HuH-7 (cell line): ENCODE results near the gene UBTD2.
A peak's percentile ranks its signal among the peaks of the same experiment; 100 is the strongest.

Experiments used
- DNase-seq: peaks from one replicate; pipeline ENCODE4 v3.0.0; 2011; ENCODE audit warnings: low spot score

The UBTD2 gene

DNA sequence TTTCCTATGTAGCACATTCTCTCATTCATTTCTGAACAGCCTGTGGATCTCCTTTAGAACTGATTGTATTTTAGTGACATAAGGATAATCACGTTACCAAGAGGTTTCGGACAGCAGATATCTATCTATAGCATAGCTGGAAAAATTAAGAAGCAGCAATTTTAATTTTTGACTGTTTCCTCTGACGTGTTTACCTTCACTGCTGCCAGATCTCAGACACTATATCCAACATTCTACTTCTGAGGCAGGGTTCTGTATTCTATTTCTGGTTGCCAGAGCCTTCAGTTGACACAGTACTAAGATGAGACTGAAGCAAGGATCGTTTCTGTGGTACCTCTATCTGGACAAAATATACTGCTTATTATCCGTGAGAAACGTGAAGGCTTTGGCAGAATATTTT, 89.7 kb downstream of the UBTD2 start, which contains the start of gene EFCAB9:
EFCAB9 (plus strand) TSS at position 301 of the 400 bp plus-strand sequence; CDS start at position 302, 1 bp downstream.
- no peak for DNase-seq

DNA sequence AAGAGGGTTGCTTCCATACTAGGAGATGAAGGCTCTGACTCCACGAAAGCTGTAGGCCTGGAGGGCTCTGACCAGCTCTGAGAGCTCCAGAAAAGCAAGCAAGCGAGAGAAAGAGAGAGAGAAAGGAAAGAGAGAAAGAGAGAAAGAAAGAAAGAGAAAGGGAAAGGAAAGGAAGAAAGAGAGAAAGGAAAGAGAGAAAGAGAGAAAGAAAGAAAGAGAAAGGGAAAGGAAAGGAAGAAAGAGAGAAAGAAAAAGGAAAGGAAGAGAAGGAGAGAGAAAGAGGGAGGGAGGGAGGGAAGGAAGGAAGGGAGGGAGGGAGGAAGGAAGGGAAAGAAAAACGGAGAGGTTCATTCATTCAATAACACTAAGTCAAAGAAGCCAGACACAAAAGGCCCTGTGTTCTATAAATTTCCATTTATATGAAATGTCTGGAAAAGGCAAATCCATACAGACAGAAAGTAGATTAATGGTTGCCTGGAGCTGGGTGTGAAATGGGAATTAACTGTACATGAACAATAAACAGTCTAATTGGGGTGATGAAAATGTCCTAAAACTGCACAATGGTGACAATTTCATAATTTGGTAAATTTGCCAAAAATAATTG, 93.8 kb downstream of the UBTD2 start:
- no peak for DNase-seq

DNA sequence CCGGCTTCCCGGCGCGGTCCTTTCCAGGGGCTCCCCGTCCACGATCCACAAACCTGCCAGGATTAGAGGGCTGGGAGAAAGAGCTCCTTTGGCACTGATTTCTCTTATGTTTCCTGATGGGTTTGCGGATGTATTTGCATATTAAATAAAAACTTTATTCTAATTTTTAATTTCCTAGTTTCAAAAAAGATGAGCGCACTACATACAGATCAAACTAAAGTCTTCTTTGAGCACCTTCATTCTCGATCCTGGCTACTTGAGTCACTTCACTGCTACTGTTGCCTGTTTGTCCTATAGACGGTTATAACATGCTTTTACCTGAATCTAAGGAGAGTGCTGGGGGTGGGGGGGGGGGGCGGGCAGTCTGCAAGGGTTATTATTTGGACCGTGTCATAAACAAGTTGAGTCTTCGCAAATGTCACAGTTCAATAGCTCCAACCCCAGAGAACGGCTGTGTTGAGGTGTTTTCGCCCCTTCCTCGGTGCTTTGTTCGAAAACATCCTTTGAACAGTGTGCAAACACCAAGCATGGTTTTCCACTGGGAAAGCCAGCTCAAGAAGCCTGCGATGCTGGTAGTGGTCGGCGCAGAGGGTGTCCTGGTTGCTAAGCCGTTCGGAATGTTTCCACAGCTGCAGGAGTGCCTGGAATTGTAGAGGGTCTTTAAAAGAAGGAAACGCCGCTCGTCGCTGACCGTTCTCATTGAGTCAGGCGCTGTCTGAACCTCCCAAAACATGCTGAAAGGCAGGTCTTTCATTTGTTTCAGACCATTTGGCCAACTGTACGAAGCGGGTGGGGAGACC, 94.5 kb downstream of the UBTD2 start:
- no peak for DNase-seq

DNA sequence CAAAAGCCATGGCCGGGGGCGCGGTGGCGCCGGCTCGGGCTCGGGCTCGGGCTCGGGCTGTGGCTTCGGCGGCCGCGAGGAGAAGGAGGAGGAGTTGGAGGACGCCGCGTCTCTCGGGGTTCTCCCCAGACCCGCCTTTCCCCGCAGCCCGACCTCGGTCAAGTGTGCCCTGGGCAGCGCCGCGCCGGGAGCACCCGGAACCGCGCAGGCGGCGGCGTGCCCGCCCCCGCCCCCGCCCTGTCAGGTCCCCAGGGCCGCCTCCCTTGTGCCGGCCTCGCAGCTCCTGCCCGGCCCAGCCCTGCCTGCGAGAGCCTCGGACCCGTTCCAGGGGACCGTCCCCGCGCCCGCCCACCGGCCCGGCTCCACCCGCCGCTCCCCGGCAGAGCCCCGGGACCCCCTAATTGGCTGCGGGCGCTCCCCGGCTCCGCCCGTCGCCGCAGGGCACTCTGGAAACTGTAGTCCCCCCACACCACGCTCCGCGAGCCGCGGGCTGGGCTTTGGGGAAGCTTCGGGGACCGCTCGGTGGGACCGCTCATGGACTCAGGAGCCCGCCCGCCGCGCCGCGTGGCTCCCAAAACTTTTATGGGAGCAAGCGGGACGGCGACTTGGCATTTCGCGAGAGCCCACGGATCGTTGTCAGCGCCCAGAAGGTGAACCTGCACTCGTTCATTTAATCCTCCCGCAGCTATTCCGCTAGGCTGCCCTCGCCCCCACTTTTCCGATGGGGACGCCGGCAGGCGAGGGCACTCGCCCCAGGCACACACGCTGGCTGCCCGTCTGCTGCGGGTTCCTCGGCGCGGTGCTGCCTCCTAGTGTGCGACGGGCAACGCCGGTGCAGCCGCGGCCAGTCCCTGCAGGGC, 95.3 kb downstream of the UBTD2 start, which contains the start of gene STK10:
STK10 (minus strand) TSS at position 192 of the 860 bp plus-strand sequence; CDS start at position 10, 182 bp downstream.
- peak; percentile 90 for DNase-seq

DNA sequence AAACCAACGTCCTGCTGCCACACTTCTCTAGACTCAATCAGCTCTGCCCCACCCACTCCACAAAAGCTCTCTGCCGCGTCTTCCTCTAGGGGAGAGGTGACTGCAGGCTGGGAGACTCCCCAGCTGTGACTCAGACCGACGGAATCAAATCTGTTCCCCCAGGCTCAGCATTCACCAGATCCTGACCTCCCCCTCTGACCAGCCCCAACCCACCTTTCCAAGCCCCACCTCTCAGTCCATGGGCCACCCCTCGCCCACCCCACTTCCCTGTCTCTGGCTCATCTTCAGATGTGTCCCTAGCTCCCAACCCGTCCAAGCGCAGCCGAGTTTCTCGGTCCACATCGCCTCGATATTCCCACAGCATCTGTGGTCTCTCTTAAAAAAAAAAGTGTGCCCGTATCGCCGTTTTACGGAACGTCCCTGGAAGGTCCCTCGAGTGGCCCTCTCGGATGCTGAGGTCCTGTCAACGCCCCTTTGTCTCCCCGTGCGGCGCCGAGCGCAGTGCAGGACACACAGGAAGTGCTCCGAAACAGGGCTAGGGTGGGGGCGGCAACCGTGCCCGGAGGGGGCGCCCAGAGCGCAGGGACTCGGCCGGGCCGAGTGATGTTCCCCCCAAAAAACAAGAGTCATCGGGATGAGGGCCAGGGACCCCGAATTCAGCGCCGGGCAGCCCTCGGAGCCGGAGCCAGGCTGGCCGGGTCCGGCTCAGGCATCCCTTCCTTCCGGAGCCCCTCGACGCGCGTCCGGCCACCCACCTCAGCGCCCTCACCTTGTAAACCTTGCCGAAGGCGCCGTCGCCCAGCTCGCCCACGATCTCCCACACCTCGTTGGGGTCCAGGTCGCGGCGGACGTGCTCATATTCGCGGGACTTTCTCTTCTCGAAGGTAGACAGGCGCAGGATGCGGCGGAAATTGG, 96.2 kb downstream of the UBTD2 start:
- DNase-seq: peak; percentile 57

DNA sequence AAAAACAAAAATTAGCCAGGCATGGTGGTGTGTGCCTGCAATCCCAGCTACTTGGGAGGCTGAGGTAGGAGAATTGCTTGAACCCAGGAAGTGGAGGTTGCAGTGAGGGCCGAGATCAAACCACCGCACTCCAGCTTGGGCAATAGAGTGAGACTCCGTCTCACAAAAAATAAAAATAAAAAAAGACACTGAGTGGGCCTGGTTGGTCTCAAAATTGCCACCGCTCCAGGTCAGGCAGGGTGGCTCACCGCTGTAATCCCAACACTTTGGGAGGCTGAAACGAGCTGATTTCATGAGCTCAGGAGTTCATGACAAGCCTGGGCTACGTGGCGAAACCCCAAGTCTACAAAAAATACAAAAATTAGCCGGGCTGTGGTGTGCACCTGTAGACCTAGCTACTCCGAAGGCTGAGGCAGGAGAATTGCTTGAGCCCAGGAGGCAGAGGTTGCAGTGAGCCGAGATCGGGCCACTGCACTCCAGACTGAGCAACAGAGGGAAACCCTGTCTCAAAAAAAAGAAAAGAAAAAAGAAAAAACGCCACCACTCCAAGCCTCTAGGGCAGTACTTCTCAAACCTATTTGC, 97.4 kb downstream of the UBTD2 start:
- no peak for DNase-seq

DNA sequence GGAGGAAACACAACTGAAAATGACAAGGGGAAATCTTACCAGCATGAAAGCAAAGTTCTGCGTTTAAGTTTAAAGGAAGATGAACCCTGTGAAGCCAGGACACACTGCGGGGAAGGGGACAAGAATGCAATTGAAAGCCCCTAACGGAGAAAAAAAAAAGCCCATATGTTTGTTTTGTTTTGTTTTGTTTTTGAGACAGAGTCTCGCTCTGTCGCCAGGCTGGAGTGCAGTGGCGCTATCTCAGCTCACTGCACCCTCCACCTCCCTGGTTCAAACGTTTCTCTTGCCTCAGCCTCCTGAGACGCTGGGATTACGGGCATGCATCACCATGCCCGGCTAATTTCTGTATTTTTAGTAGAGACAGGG, 98.5 kb downstream of the UBTD2 start:
- no peak for DNase-seq

DNA sequence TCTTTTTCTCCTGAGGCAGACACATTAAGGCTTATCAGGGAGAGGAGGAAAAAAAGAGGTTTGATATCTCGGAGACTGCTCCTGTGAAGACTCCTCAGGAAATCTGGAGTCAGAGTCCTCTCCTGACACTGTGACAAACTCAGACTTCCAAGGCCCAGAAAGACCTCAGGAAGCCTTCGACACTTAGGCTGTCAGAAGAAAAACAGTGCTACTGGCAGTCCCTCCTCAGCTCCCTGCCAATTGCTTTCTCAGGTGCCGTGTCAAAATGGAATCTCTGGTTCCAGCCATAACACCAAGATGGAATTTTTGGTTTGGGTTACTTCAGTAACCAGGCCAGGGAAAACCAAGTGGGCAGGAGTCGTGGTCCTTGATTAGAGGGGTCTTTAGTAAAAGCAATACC, 99.7 kb downstream of the UBTD2 start:
- no peak for DNase-seq

DNA sequence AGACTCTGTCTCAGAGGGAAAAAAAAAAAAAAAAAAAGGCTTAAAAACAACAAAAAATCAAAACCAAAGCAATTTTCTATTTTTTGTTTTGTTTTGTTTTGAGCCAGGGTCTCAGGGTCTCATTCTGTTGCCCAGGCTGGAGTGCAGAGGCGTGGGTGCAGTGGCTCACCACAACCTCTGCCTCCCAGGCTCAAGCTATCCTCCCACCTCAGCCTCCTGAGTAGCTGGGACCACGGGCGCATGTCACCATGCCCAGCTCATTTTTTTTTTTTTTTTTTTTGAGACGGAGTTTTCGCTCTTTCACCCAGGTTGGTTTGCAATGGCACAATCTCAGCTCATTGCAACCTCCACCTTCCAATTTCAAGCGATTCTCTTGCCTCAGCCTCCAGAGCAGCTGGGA, 101.3 kb downstream of the UBTD2 start:
- DNase-seq: no peak

DNA sequence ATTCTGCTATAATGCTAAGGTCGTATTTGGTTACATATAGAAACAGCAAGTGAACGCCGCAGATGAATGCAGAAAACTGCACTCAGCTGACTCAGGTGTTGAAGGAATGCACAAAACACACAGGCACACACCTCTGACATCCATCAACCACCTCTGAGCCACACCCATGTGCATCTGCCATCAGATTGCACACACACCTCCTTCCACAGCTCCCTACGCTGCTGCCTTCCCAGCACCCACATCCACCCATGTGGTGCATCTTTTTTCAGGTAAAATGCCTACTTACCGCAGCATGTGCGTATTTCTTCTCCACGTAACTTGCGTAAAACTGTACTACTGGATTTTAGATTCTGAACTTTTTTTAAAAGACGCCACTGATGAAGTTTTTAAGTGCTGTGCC, 102.6 kb downstream of the UBTD2 start:
- DNase-seq: no peak

DNA sequence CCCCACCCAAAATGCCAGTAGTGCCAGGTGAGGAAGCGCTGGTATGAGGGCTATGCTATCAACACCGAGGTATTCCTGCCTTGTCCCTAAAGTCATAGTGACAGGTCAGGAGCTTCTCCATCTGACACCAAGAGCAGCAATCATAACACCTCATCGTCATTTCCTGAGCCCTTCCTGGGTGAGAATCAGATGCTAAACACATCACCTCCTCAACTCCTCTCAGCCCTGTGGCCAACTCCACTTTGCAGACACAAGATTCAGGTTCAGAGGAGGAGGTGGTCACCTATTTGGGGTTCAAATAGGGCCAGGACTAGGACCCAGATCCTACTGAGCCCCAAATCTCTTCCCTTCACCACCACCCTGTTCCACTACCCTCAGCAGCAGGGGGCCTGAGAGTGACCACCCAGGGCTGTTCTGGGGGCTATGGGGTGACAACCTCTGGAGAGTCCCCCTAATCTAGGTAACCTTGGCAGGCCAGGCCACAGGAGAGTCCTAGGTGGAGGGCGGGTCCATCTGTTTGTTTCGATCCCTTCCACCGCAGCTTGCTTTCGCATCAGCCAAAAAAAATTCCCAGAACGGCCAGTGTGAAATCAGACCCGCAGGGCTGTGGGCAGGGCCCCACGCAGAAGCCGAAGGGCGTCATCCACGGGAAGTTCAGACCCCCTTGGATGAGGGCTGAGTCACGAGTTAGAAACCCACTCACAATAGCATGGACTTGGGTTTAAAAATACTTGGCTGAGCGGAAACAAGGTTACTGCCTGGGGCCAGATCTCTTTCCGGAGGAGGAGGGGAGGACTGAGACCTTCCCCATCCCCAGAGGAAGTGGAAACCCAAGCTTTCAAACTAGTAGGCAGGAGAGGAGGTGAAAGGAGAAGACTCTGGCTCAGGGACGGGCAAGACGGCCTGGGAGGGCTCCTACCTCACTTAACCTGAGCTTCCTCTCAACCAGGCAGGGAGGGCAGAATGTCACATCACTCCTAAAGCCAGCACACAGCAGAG, 104.3 kb downstream of the UBTD2 start:
- no peak for DNase-seq

DNA sequence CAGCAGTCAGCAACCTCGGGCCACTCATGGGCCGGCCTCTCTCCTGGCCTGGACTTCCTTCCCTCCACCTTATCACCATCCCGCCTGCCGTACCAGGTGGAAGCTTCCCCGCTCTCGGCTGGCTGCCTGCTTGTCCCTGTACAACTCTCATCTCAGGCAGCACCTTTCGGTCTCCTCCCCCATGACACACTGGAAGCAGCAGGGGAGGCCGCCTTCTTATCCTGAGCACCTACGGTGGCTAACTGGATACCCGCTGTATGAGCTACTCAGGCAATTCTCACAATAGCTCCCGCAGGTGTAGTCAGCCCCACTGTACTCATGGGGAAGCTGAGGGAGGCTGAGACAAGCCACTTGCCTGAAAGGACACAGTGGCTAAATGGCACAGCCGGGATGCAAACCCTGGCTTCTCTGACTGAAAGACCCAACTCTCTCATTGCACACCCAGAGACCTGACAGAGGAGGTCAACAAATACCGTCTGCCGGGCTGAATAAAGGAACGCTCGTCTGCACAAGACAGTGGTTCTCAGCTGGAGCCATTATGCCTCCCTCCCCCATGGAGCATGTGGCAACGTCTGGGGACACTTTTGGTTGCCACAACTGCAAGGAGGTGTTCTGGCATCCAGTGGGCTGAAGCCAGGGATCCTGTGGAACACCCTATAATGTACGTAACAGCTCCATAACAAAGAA, 105.1 kb downstream of the UBTD2 start:
- no peak for DNase-seq

DNA sequence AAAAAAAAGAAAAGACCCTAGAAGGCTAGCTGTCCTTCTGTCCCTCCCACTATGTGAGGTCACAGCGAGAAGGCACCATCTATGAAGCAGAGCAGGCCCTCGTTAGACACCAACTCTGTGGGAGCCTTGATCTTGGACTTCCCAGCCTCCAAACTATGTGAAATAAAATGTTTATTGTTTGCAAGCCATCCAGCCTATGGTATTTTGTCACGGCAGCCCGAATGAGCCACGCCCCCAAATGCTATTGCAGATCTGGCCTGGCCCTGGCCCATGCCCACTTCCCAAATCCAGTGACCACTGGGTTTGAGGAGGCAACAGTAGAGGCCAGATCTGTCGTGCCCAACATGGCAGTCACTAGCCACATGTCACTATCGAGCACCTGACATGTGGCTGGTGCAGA, 106.4 kb downstream of the UBTD2 start:
- no peak for DNase-seq

DNA sequence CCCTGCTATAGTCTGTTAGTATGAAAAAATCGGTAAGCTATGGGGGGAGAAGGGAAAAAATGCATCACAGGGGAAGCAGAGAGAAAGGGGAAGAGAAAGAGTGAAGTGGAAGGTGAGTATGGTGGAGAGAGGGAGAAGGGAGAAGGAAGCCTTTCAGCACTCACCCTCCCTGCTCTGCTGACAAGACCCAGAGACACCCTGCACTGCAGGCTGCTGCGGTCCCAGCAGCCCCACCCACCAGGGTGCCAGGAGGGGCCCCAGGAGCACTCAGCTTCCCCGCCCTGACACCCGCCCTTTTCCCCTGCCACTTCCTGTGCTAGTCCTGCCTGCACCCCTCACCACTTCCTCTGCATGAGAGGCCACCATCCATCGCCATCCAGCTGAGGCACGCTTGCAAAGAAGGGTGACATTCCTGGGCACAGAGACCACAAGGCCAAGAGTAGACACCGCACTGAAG, 108.3 kb downstream of the UBTD2 start:
- DNase-seq: no peak

DNA sequence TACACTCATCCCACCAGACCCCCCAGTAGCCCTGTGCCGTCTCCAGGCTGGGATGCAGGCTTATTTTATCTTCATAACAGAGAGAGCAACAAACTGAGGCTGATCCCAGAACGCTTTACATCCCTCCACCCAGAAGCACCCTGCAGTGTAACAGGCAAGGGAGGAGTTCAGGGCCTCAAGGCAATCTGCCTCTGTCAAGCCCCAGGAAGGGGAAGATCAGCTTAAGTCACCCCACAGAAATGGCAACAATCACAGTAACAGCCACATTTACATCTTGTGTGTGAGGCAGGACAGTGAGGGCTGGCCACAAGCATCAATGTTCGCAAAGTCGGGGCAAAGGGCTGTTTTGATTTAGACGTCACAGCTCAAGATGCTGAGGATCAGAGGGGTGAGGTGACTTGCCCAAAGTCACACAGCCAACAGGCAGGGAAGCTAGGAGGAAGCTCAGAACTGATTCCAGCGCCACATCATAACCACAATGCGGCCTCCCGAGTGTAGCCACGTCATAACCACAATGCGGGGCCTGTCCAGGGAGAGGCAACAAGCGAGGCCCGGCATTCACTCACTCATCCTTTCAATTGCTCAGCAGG, 109.9 kb downstream of the UBTD2 start:
- no peak for DNase-seq

DNA sequence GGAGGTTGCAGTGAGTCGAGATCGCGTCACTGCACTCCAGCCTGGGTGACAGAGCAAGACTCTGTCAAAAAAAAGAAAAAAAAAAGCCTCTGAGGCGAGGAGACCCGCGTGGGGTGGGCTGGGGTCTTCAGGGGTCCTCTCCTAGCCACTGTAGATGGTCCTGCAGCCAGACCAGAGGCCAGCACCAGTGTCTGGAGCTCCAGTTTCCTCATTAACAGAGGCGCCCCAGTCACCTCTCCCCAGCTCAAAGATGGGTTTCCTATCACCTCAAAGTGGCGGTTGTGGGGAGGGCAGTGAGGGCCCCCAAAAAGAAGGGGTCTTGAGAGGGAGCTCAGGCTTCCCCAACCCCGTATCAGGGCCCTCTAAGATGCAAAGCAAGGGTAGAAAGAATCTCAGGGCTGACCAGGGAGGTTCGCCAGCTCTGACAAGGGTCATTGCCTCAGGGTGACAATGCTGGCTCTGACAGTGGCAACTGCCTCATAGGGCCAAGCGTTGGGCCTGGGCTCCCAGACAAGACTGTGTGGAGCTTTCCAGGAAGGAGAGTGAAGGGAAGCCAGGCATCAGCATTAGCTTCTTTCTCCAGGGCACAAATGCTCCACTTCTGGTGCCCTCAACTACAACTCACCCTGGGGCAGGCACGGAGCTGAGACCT, 110.5 kb downstream of the UBTD2 start:
- DNase-seq: no peak

DNA sequence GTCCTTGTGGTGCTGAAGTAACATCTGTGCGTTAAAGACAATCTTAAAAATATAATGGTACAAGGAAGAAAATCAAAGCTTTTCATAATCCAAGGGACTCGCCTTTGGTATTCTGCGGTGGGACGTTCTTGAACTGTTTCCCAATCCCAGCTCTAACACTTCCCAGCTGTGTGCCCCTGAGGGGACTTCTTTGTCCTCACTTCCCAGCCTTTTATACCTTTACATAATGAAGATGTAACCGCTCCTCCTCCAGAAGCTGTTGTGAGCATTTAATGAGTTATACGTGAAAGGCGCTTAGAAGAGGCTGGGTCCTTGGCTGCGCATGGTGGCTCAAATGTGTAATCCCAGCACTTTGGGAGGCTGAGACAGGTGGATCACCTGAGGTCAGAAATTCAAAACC, 112.4 kb downstream of the UBTD2 start:
- no peak for DNase-seq

DNA sequence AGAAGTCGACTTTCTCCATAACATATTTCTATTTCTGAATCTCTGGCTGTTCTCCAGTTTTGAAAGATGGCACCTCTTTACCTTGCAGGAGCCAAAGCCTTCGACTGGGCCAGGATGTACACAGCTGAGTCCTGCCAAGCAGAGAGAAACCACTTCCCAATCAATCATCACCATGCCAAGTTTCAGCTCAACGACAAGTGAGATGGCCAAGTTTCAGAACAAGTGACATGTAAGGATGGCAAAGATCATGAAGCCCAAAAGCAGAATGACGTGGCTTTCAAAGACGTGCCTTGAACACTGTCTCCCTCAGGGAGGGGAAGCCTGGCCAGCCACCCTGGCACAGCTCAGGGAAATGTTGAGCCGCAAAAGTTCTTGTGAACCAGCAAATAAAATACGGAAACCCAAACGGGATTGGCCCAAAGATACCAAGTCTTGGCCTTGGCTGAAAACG, 113.3 kb downstream of the UBTD2 start:
- no peak for DNase-seq
